A549 (cell line): Measurements from ENCODE around the gene SMAGP. TPM values are rescaled to one million over a fixed set of nuclear protein-coding genes. Genes with fewer than 3 reads are reported as not detected.

Source experiments
- ATAC-seq, 2 experiments: fragments of 200-7000 bp in 1 of 2; fragments of >200 bp in 1 of 2; cut with Nextera tagmentation in 1 of 2; cut with Tn5 transposase in 1 of 2; 3 replicates each; pipeline versions ENCODE4 v1.8.0 to v1.9.1; 2018 to 2020; ENCODE audit warnings: mild to moderate bottlenecking in 1 of 2, moderate library complexity in 1 of 2
- CTCF ChIA-PET: fragments of 300-600 bp; sonication (Branson Sonifier 250); formaldehyde crosslinking; extraction: SDS; loops from one replicate; lab custom pipeline; 2021; ENCODE audit warnings: antibody characterized with exemption, inconsistent platforms; lab: Yijun Ruan, JAX
- POLR2A ChIA-PET: fragments of 350-600 bp; formaldehyde crosslinking; extraction: SDS; loops from one replicate; lab custom pipeline; 2021; ENCODE audit warnings: antibody characterized with exemption, inconsistent platforms; lab: Yijun Ruan, JAX
- DNase-seq, 2 experiments: peaks; one replicate each; pipeline versions ENCODE4 v3.0.0 to v3.0.0-alpha.2; 2011 to 2016; ENCODE audit warnings: low read depth in 1 of 2, low spot score in 1 of 2
- FAIRE-seq: peaks from 2 replicates; lab custom pipeline; 2011; peaks lifted over from hg19 to GRCh38; lab: Jason Lieb, UNC
- H3K27ac ChIP-seq, 2 experiments: fragments of >200 bp; sonication (Bioruptor Twin); formaldehyde crosslinking; 3 replicates each; pipeline ENCODE4 v1.5.1; 2016 to 2017
- H3K4me1 ChIP-seq: fragments of >200 bp; sonication (Bioruptor Twin); formaldehyde crosslinking; 3 replicates; pipeline ENCODE4 v1.6.1; 2016
- H3K4me2 ChIP-seq: fragments of >200 bp; sonication (Bioruptor Twin); formaldehyde crosslinking; 3 replicates; pipeline ENCODE4 v1.6.1; 2016
- H3K4me3 ChIP-seq: fragments of >200 bp; sonication (Bioruptor Twin); formaldehyde crosslinking; 3 replicates; pipeline ENCODE4 v1.5.1; 2016
- H3K9me3 ChIP-seq: fragments of >200 bp; sonication (Bioruptor Twin); formaldehyde crosslinking; 3 replicates; pipeline ENCODE4 v1.6.1; 2016
- ATOH8 ChIP-seq: fragments of 250-450 bp; sonication (Bioruptor Pico); IDR thresholded peaks from 2 replicates; pipeline ENCODE4 v1.5.0; 2020; ENCODE audit warnings: low read depth, mild to moderate bottlenecking, moderate library complexity
- CEBPB ChIP-seq, 2 experiments: fragments of >200 bp in 1 of 2; sonication (Bioruptor Twin) in 1 of 2; formaldehyde crosslinking in 1 of 2; IDR thresholded peaks; 2 replicates each; pipeline ENCODE4 v1.6.1; 2012 to 2016
- CHD2 ChIP-seq: fragments of 150-350 bp; IDR thresholded peaks from 2 replicates; pipeline ENCODE4 v1.6.1; 2014; ENCODE audit warnings: low read length; ENCODE audit not compliant: partially characterized antibody
- CHD4 ChIP-seq: fragments of 200-600 bp; sonication (generic); IDR thresholded peaks from 2 replicates; pipeline ENCODE4 v1.6.1; 2016; ENCODE audit warnings: antibody characterized with exemption, mild to moderate bottlenecking, borderline replicate concordance
- ELK1 ChIP-seq: fragments of 150-350 bp; IDR thresholded peaks from 2 replicates; pipeline ENCODE4 v1.6.1; 2014; ENCODE audit warnings: low read depth, mild to moderate bottlenecking, low read length
- EP300 ChIP-seq, 2 experiments: fragments of >200 bp; sonication (Bioruptor Twin); formaldehyde crosslinking; IDR thresholded peaks; 2 replicates in 1 of 2; 3 replicates in 1 of 2; pipeline ENCODE4 v1.6.1; 2016 to 2017
- ESRRA ChIP-seq: fragments of 150-350 bp; IDR thresholded peaks from 2 replicates; pipeline ENCODE4 v1.6.1; 2014; ENCODE audit warnings: mild to moderate bottlenecking, low read length, borderline replicate concordance
- FOSB ChIP-seq: fragments of 250-450 bp; sonication (Bioruptor Pico); IDR thresholded peaks from 2 replicates; pipeline ENCODE4 v1.5.0; 2020; ENCODE audit warnings: mild to moderate bottlenecking, moderate library complexity
- HDAC2 ChIP-seq: fragments of 200-600 bp; sonication (generic); IDR thresholded peaks from 2 replicates; pipeline ENCODE4 v1.6.1; 2016
- HMGXB4 ChIP-seq: fragments of 250-450 bp; sonication (Bioruptor Pico); IDR thresholded peaks from 2 replicates; pipeline ENCODE4 v1.5.0; 2021; ENCODE audit warnings: mild to moderate bottlenecking, moderate library complexity, borderline replicate concordance
- HOXA7 ChIP-seq: fragments of 250-450 bp; sonication (Bioruptor Pico); IDR thresholded peaks from 2 replicates; pipeline ENCODE4 v1.5.0; 2020; ENCODE audit warnings: mild to moderate bottlenecking, moderate library complexity
- HOXB13 ChIP-seq: fragments of 250-450 bp; sonication (Bioruptor Pico); IDR thresholded peaks from 2 replicates; pipeline ENCODE4 v1.5.0; 2020; ENCODE audit warnings: low read depth, mild to moderate bottlenecking, moderate library complexity
- JUNB ChIP-seq: fragments of >200 bp; sonication (Bioruptor Twin); formaldehyde crosslinking; IDR thresholded peaks from 2 replicates; pipeline ENCODE4 v1.6.1; 2016
- KDM1A ChIP-seq: fragments of 200-600 bp; sonication (generic); IDR thresholded peaks from 2 replicates; pipeline ENCODE4 v1.6.1; 2016; ENCODE audit warnings: low read depth, mild to moderate bottlenecking
- NR3C1 ChIP-seq: fragments of >200 bp; sonication (Bioruptor Twin); formaldehyde crosslinking; IDR thresholded peaks from 3 replicates; pipeline ENCODE4 v1.6.1; 2017
- POLR2A ChIP-seq: IDR thresholded peaks from 2 replicates; pipeline ENCODE4 v1.6.1; 2012; ENCODE audit warnings: mild to moderate bottlenecking, low read length
- RNF2 ChIP-seq: fragments of 200-600 bp; sonication (generic); IDR thresholded peaks from 2 replicates; pipeline ENCODE4 v1.6.1; 2016; ENCODE audit warnings: low read depth, mild to moderate bottlenecking, antibody characterized with exemption, moderate library complexity, borderline replicate concordance
- SMC3 ChIP-seq: fragments of >200 bp; sonication (Bioruptor Twin); formaldehyde crosslinking; IDR thresholded peaks from 3 replicates; pipeline ENCODE4 v1.6.1; 2018; ENCODE audit warnings: inconsistent platforms
- ZC3H11A ChIP-seq: fragments of 450-650 bp; IDR thresholded peaks from 2 replicates; pipeline ENCODE4 v1.6.1; 2014; ENCODE audit warnings: antibody characterized with exemption, mild to moderate bottlenecking
- ZNF302 ChIP-seq: fragments of 250-450 bp; sonication (Bioruptor Pico); IDR thresholded peaks from 2 replicates; pipeline ENCODE4 v1.9.0; 2021; ENCODE audit warnings: inconsistent platforms, mild to moderate bottlenecking, moderate library complexity
- ZSCAN20 ChIP-seq: fragments of 250-450 bp; sonication (Bioruptor Pico); IDR thresholded peaks from 2 replicates; pipeline ENCODE4 v1.8.0; 2022; ENCODE audit warnings: mild to moderate bottlenecking, moderate library complexity
- WGBS: methylation state at CpG from one replicate; pipeline ENCODE4 v1.1.6; 2017; ENCODE audit errors: missing lambda C conversion rate; 5-methylcytosine and 5-hydroxymethylcytosine counted together
- polyA plus RNA-seq, 4 experiments: library from polyadenylated mRNA; depleted of rRNA in 3 of 4; stranded (reverse); fragments of >200 nt; fragmentation: RNase III in 1 of 4; extraction: RNeasy Plus Mini Kit Qiagen cat#74134 plus additional on column Dnase treatment in 1 of 4; gene quantifications; 2 replicates in 3 of 4; 3 replicates in 1 of 4; pipeline ENCODE4 v1.2.3, GENCODE V29; 2011 to 2017
- TF ChIP-seq, protein P1 (sequence below): fragments of >200 bp; sonication (Bioruptor Twin); formaldehyde crosslinking; IDR thresholded peaks from 3 replicates; pipeline ENCODE4 v1.5.1; 2016
- TF ChIP-seq, protein P2 (sequence below): IDR thresholded peaks from 2 replicates; pipeline ENCODE4 v1.6.1; 2012
- TF ChIP-seq, protein P3 (sequence below): IDR thresholded peaks from 2 replicates; pipeline ENCODE4 v1.6.1; 2012
- TF ChIP-seq, protein P4 (sequence below): fragments of 450-650 bp; IDR thresholded peaks from 2 replicates; pipeline ENCODE4 v1.6.1; 2014; ENCODE audit warnings: antibody characterized with exemption

SMAGP gene
- polyA plus RNA-seq, 2 of the 4 experiments (the other 2 are of a cell fraction): 15.5 to 27.2 TPM

- no peak for FAIRE-seq
- Histone ChIP-seq H3K9me3 (no peaks in the 10 kb centered on the region), H3K27ac (no peak overlapping the region), H3K4me1 (no peaks in the 10 kb centered on the region), H3K4me2 (no peak overlapping the region), H3K4me3 (no peak overlapping the region)
- CTCF ChIA-PET: interaction anchor here (1.1 to 1.9 kb wide), 3 partner anchors 16 to 140 kb away, joined by 4 to 11 read pairs (median 5); no protein-coding TSS in a partner anchor
- no peak for TF ChIP-seq EP300 (IDR thresholded peaks at IDR 0.05)
- TF ChIP-seq HOXA7 (CRISPR knock-in tag): no peak
- no peak for TF ChIP-seq RNF2
- TF ChIP-seq ZSCAN20 (CRISPR knock-in tag): no peak
- TF ChIP-seq, protein P1, sequence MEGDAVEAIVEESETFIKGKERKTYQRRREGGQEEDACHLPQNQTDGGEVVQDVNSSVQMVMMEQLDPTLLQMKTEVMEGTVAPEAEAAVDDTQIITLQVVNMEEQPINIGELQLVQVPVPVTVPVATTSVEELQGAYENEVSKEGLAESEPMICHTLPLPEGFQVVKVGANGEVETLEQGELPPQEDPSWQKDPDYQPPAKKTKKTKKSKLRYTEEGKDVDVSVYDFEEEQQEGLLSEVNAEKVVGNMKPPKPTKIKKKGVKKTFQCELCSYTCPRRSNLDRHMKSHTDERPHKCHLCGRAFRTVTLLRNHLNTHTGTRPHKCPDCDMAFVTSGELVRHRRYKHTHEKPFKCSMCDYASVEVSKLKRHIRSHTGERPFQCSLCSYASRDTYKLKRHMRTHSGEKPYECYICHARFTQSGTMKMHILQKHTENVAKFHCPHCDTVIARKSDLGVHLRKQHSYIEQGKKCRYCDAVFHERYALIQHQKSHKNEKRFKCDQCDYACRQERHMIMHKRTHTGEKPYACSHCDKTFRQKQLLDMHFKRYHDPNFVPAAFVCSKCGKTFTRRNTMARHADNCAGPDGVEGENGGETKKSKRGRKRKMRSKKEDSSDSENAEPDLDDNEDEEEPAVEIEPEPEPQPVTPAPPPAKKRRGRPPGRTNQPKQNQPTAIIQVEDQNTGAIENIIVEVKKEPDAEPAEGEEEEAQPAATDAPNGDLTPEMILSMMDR: no peak
- no peak for TF ChIP-seq POLR2A
- TF ChIP-seq, protein P2, sequence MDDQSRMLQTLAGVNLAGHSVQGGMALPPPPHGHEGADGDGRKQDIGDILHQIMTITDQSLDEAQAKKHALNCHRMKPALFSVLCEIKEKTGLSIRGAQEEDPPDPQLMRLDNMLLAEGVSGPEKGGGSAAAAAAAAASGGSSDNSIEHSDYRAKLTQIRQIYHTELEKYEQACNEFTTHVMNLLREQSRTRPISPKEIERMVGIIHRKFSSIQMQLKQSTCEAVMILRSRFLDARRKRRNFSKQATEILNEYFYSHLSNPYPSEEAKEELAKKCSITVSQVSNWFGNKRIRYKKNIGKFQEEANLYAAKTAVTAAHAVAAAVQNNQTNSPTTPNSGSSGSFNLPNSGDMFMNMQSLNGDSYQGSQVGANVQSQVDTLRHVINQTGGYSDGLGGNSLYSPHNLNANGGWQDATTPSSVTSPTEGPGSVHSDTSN: no peak
- TF ChIP-seq CEBPB (IDR thresholded peaks at IDR 0.05): no peak
- TF ChIP-seq, protein P3, sequence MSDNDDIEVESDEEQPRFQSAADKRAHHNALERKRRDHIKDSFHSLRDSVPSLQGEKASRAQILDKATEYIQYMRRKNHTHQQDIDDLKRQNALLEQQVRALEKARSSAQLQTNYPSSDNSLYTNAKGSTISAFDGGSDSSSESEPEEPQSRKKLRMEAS: no peak
- TF ChIP-seq CHD4: no peak
- no peak for TF ChIP-seq ZNF302 (CRISPR knock-in tag)
- no peak for TF ChIP-seq KDM1A
- DNase-seq: no peak
- peak; percentile 53 to 64; a peak in 4 of 6 replicates for ATAC-seq
- POLR2A ChIA-PET: no interaction called here
- WGBS: 22% methylated on average over 2 of the region's 2 CpGs
These were observed 59.4 kb downstream of the SMAGP start for GRCh38 chr12:51210690-51211395.

DNA sequence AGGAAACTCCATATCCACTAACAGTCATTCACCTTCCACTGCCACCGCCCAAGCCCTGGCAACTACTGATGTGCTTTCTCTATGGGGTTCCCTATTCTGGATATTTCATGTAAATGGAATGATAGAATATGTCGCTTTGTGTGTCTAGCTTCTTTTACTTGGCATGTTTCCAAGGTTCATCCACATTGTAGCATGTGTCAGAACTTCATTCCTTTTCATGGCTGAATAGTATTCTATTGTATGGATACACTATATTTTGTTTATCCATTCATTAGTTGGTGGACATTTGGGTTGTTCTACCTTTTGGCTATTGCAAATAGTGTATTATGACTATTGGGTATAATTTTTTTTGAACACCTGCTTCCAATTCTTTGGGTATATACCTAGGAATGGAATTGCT lies 61.0 kb downstream of the SMAGP start:
- DNase-seq: no peak
- no peaks in the 10 kb centered on the region for H3K9me3 ChIP-seq
- H3K4me3 ChIP-seq: no peak overlapping the region
- TF ChIP-seq JUNB: no peak
- TF ChIP-seq HMGXB4 (CRISPR knock-in tag): no peak
- TF ChIP-seq HOXB13 (CRISPR knock-in tag): no peak
- no peak for TF ChIP-seq FOSB (CRISPR knock-in tag)
- TF ChIP-seq HDAC2: no peak
- no peak for TF ChIP-seq SMC3
- TF ChIP-seq ESRRA: no peak
- TF ChIP-seq CHD2: no peak
- TF ChIP-seq, protein P4, sequence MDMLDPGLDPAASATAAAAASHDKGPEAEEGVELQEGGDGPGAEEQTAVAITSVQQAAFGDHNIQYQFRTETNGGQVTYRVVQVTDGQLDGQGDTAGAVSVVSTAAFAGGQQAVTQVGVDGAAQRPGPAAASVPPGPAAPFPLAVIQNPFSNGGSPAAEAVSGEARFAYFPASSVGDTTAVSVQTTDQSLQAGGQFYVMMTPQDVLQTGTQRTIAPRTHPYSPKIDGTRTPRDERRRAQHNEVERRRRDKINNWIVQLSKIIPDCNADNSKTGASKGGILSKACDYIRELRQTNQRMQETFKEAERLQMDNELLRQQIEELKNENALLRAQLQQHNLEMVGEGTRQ: no peak
- no peak for TF ChIP-seq ATOH8 (CRISPR knock-in tag)
- TF ChIP-seq NR3C1: no peak
- TF ChIP-seq ZC3H11A: no peak
- no peak for TF ChIP-seq ELK1
- ChIA-PET CTCF (interaction anchor here (3.2 kb wide), 1 partner anchor 8 kb away, joined by 11 read pairs; the partner anchor contains the start of gene POU6F1), POLR2A (no interaction called here)
- no peak for FAIRE-seq
- H3K27ac ChIP-seq: no peak overlapping the region
- 0 out of 3 replicates have a peak, but pooled peaks cover 3% of the 10 kb centered on the region for H3K4me1 ChIP-seq
- 58% methylated on average over 2 of the region's 2 CpGs for WGBS
- ATAC-seq: no peak
- no peak overlapping the region for H3K4me2 ChIP-seq
